GM21528 (cell line): ENCODE measurements around the gene TSGA10.
"Not testable (repeated sequence)": the region's sequence is repeated elsewhere in the genome, so short reads cannot be mapped to it uniquely, and the experiment has no call there.

Experiments
- ATAC-seq: cut with Tn5 transposase; IDR thresholded peaks from one replicate; pipeline ENCODE4 v1.9.1; 2021; ENCODE audit warnings: mild to moderate bottlenecking, moderate library complexity; ENCODE audit not compliant: unreplicated experiment, low FRiP score

The TSGA10 gene

GRCh38 chr2:99153921-99154604 is 679 bp downstream of the TSGA10 start:
- ATAC-seq, result no peak

GRCh38 chr2:99152199-99152895 is 2.4 kb downstream of the TSGA10 start:
- ATAC-seq, result no peak

- no peak for ATAC-seq
These were observed 4.0 kb downstream of the TSGA10 start for GRCh38 chr2:99150706-99151105.

- peak; percentile 90 for ATAC-seq
These were observed 13.3 kb downstream of the TSGA10 start, which contains the start of gene C2orf15 for GRCh38 chr2:99141110-99142108. C2orf15 (plus strand) TSS chr2:99141707; CDS start chr2:99150559, 8,852 bp downstream.

GRCh38 chr2:99140860-99141109 is 14.0 kb downstream of the TSGA10 start:
- peak; percentile 38 for ATAC-seq

GRCh38 chr2:99140056-99140859 is 14.5 kb downstream of the TSGA10 start:
- ATAC-seq, result no peak

- ATAC-seq, result no peak
These were observed 15.7 kb downstream of the TSGA10 start for GRCh38 chr2:99139003-99139402.

GRCh38 chr2:99135044-99135556 is 19.6 kb downstream of the TSGA10 start:
- ATAC-seq, result not testable (repeated sequence)

GRCh38 chr2:99127981-99128380 is 26.8 kb downstream of the TSGA10 start:
- no peak for ATAC-seq

GRCh38 chr2:99112617-99113016 is 42.1 kb downstream of the TSGA10 start:
- no peak for ATAC-seq

- no peak for ATAC-seq
These were observed 42.8 kb downstream of the TSGA10 start for GRCh38 chr2:99111945-99112344.

- no peak for ATAC-seq
These were observed 43.5 kb downstream of the TSGA10 start for GRCh38 chr2:99111236-99111635.

- ATAC-seq, result no peak
These were observed 47.8 kb downstream of the TSGA10 start for GRCh38 chr2:99106913-99107312.

- ATAC-seq, result no peak
These were observed 50.7 kb downstream of the TSGA10 start for GRCh38 chr2:99104006-99104405.

GRCh38 chr2:99101697-99102096 is 53.0 kb downstream of the TSGA10 start:
- no peak for ATAC-seq

GRCh38 chr2:99096728-99097127 is 58.0 kb downstream of the TSGA10 start:
- ATAC-seq, result no peak

- peak; percentile 60 for ATAC-seq
These were observed 66.7 kb downstream of the TSGA10 start for GRCh38 chr2:99088017-99088416.

GRCh38 chr2:99086385-99086784 is 68.4 kb downstream of the TSGA10 start:
- ATAC-seq, result no peak

- no peak for ATAC-seq
These were observed 69.3 kb downstream of the TSGA10 start for GRCh38 chr2:99085421-99085820.

GRCh38 chr2:99084256-99084655 is 70.5 kb downstream of the TSGA10 start:
- ATAC-seq, result no peak
